Activated T-cell treated with anti-CD3 and anti-CD28 coated beads, Interleukin-2, amount 50 U/mL, for 24 hours (primary cell): ENCODE results near the gene BRF1.

Experiments
- DNase-seq: peaks from one replicate; pipeline ENCODE4 v3.0.0-alpha.2; 2020
- H3K27ac Mint-ChIP-seq: 2 replicates; pipeline ENCODE4 v1.8.0; 2020; ENCODE audit warnings: mild to moderate bottlenecking, mixed read lengths
- H3K27me3 Mint-ChIP-seq: 2 replicates; pipeline ENCODE4 v1.8.0; 2020; ENCODE audit warnings: mixed read lengths
- H3K36me3 Mint-ChIP-seq: 2 replicates; pipeline ENCODE4 v1.8.0; 2020; ENCODE audit warnings: low read depth, mixed read lengths
- H3K4me1 Mint-ChIP-seq: 2 replicates; pipeline ENCODE4 v1.8.0; 2020; ENCODE audit warnings: low read depth, mixed read lengths
- H3K4me3 Mint-ChIP-seq: 2 replicates; pipeline ENCODE4 v1.8.0; 2020; ENCODE audit warnings: mild to moderate bottlenecking, moderate library complexity, mixed read lengths
- H3K9me3 Mint-ChIP-seq: 2 replicates; pipeline ENCODE4 v1.8.0; 2020; ENCODE audit warnings: mixed read lengths

Gene BRF1

DNA sequence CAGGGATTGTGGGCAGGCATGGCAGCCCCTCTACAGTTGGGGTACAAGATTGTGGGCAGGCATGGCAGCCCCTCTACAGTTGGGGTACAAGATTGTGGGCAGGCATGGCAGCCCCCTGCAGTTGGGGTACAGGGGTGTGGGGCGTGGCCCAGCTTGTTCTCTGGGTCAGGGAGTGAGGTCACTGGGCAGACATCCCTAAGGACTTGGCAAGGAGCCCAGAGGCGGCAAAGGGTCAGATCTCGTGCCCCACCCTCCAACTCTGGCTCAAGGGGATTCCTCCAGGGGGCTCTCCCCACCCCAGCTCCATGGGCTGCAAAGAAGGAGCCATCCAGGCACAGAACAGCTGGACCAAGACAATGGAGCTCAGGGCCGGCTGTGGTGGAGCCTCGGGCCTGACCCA is 93.9 kb downstream of the BRF1 start:
- Mint-ChIP-seq H3K9me3 (no peaks in the 10 kb centered on the region), H3K4me1 (peaks cover 14% of the 10 kb centered on the region), H3K36me3 (peaks cover 10% of the 10 kb centered on the region), H3K27me3 (no peaks in the 10 kb centered on the region), H3K4me3 (no peak overlapping the region), H3K27ac (no peak overlapping the region)
- no peak for DNase-seq

DNA sequence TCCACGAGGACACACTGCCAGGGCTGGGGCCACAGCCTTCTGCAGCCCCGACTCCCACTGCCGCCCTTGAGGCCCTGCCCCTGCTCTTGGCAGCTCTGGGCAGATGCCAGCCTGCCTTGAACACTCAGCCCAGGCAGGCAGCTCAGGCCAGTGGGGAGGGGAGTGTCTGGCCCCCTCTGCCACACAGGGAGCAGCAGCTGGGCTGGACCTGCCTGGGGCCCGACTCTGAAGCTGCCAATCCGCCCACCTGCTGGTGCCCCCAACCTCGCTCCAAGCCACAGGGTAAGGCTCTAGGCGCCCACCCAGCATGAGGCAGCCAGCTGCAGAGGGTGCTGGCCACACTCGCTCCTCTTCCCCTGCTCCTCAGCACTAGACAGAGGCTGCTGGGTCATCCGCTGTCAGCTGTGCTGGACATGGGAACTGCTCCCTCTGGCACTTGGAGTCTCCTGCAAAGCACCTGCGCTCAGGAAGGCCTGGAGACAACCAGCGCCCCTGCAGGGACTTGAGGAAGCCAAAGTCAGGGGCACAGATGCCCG is 95.1 kb downstream of the BRF1 start:
- no peak for DNase-seq
- no peak overlapping the region for H3K27ac Mint-ChIP-seq
- no peak overlapping the region for H3K4me3 Mint-ChIP-seq
- peaks cover 9% of the 10 kb centered on the region for H3K36me3 Mint-ChIP-seq
- H3K9me3 Mint-ChIP-seq: no peaks in the 10 kb centered on the region
- peaks cover 18% of the 10 kb centered on the region for H3K4me1 Mint-ChIP-seq
- peaks cover 2% of the 10 kb centered on the region for H3K27me3 Mint-ChIP-seq

DNA sequence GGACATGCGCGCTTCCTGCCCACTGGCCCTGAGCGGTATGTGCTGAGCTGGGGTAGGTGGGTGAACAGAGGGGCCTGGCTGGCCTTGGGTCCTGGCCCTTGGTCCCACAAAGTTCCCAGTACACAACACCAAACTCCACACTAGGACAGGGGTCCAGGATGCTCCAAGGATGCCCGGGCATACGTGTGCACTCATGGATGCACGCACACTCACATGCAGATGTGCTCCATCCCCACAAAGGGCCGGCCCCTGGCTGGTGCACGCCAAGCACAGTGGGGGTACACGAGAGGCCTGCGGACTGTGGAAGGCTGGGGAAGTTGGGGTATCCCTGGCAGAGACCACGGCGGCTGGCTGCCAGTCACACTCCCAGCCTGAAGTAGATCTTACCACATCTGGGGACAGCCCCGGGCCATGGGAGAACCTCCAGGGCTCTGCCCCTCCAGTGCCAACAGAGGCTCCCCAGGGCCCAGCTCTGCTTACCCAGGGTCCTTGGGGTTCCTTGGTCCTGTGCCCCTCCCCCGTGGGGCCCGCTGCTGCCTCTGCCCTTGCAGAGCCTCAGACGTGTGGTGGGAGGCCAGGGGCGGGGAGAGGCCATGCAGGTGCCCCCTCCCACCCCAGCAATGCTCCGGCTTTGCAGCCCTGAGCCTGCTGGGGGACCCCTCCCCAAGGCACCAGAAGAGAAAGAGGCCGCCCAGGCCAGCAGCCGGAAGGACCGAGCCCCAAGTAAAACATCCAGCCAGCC is 95.7 kb downstream of the BRF1 start:
- DNase-seq: no peak
- Mint-ChIP-seq H3K27ac (no peak overlapping the region), H3K27me3 (peaks cover 8% of the 10 kb centered on the region), H3K4me3 (no peak overlapping the region), H3K9me3 (no peaks in the 10 kb centered on the region), H3K4me1 (peaks cover 18% of the 10 kb centered on the region), H3K36me3 (peaks cover 4% of the 10 kb centered on the region)

DNA sequence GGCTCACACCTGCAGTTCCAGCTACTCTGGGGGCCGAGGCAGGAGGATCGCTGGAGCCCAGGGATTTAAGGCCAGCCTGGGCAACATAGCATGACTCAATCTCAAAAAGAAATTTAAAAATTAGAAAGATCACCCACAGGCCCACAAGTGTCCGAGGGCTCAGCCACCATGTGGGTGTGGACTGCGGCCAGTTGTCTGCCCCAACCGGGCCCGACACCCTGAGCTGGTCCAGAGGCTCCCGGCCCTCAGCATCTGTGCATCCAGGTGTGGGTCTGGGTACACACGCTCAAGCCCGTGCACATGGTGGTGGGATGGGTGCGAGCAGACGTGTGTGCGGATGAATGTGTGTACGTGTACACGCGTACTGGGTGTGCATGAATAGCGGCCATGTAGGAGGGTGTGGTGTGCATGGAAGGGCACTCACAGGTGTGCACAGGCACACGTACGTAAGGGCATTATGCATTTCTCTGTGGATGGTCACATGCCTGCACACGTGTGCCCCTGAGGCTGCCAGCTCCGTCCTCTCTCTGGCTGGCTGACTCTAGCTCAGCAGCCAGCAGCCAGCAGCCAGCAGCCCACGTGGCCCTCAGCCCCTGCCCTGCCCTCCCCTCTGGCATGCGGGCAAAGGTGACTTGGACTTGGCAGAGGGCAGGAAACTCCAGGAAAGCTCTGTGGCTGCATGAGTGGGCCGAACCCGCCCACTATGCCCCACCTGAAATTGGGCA is 96.4 kb downstream of the BRF1 start:
- H3K4me3 Mint-ChIP-seq: no peak overlapping the region
- no peaks in the 10 kb centered on the region for H3K9me3 Mint-ChIP-seq
- H3K4me1 Mint-ChIP-seq: peaks cover 18% of the 10 kb centered on the region
- H3K36me3 Mint-ChIP-seq: no peaks in the 10 kb centered on the region
- H3K27ac Mint-ChIP-seq: no peak overlapping the region
- H3K27me3 Mint-ChIP-seq: peaks cover 15% of the 10 kb centered on the region
- DNase-seq: no peak

DNA sequence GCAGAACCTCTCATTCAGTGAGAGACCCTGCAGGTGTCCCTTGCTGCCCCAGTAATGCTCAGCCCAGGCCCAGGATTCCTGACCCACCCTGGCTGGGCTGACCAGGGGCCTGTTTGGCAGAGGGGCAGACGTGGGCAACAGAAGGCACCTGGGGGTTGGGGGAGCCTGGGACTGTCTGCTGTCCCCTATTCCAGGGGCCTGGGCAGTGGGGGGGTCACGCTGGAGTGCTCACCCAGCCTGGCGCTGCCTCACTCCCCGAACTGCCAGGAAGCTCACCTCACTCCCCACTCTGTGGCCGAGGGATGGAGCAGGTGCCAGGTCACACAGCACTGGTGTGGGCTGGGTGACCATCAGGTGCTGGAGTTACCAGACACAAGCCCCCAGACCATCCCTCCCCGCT is 97.1 kb downstream of the BRF1 start:
- peaks cover 18% of the 10 kb centered on the region for H3K4me1 Mint-ChIP-seq
- H3K9me3 Mint-ChIP-seq: no peaks in the 10 kb centered on the region
- no peak overlapping the region for H3K4me3 Mint-ChIP-seq
- H3K36me3 Mint-ChIP-seq: no peaks in the 10 kb centered on the region
- H3K27ac Mint-ChIP-seq: no peak overlapping the region
- DNase-seq: no peak
- peaks cover 20% of the 10 kb centered on the region for H3K27me3 Mint-ChIP-seq

DNA sequence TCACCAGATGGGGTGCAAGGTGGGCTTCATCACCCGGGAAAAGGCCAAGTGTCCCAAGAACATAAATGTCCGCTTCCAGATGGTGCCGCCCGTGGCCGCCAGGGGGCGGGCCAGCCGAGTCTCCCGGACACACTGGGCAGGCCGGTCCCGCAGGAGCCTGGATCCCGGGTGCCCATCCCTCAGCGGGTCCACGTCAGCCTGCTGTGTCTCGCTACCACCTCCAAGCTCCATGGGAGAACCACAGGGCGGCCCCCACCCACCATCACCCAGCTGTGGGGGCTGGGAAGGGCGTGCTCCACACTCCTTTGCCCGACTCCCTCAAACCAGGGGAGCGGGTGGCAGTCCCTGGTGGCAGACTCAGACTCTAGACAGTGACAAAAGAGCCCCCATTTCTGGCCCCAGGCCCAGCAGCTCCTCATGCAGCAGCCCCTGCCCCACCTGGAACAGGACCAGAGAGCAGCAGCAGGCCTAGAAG is 97.7 kb downstream of the BRF1 start:
- Mint-ChIP-seq H3K9me3 (no peaks in the 10 kb centered on the region), H3K4me1 (peaks cover 18% of the 10 kb centered on the region), H3K4me3 (no peak overlapping the region), H3K27me3 (peaks cover 26% of the 10 kb centered on the region), H3K36me3 (no peaks in the 10 kb centered on the region), H3K27ac (no peak overlapping the region)
- DNase-seq: peak; percentile 79

DNA sequence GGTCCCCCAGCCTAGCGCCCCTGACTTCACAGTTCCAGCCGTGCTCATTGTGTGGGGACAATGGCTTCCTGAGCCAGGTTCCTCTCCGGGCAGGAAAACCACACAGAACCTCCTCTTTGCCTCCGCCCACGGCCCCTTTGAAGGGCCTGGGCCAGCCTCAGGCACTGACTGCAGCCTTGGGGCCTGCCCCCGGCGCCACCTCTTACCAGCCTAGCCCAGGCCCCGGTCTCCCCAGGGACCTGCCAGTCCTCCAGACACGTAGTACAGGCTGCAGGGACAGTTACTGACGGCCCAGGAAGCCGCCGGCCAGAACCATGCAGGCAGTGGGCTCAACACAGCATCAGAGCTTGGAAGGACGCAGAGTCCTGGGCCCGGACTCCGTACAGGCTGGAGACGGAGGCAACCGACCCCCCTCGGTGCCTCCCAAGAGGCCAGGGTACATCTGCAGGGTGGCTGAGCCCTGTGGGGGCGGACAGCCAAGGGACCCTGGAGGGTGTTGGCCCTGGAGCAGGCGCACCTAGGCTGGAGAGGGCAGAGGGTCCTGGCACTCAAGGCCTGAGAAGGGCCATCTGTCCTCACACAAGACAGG is 98.8 kb downstream of the BRF1 start:
- Mint-ChIP-seq H3K4me1 (peaks cover 21% of the 10 kb centered on the region), H3K9me3 (no peaks in the 10 kb centered on the region), H3K4me3 (no peak overlapping the region), H3K27me3 (peaks cover 36% of the 10 kb centered on the region), H3K27ac (peak overlapping the region; percentile 40), H3K36me3 (no peaks in the 10 kb centered on the region)
- peak; percentile 54 for DNase-seq

DNA sequence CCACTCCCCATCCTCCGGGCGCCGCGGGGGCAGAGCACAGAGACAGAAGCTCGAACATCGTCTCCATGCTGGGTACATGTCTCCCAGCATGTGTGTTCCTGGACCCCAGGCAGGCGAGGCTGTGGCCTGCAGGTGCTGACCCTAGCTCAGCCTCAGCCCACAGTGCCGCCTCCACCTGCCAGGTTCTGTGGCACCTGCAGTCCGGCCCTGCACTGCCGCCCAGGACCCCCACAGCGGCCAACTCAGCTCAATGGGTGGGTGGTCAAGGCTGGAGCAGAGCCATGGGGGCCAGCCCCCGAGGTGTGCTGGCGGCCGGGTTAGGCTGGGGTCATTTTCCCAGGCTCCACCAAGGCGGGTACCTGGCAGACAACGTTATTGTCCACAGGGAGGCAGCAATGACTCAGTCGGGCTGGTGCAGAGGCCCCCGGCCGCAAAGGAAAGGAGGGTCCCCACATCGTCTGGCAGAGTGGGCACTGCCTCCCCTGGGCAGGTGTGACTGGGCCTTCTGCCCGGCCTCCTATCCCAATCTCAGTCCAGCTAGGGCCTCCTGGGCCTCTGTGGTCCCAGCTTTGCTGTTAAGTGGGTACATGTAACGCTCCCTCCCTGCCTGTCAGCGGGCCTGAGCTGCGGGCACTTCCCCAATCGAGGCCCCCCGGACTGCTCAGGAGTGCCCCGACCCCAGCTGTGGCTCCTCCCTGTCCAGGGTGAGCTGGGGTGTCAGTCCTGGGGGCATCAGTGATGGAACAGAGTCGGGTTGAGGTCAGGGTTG is 99.5 kb downstream of the BRF1 start:
- no peak for DNase-seq
- Mint-ChIP-seq H3K9me3 (no peaks in the 10 kb centered on the region), H3K27ac (peak overlapping the region; percentile 40), H3K4me3 (no peak overlapping the region), H3K27me3 (peaks cover 36% of the 10 kb centered on the region), H3K4me1 (peaks cover 21% of the 10 kb centered on the region), H3K36me3 (no peaks in the 10 kb centered on the region)

DNA sequence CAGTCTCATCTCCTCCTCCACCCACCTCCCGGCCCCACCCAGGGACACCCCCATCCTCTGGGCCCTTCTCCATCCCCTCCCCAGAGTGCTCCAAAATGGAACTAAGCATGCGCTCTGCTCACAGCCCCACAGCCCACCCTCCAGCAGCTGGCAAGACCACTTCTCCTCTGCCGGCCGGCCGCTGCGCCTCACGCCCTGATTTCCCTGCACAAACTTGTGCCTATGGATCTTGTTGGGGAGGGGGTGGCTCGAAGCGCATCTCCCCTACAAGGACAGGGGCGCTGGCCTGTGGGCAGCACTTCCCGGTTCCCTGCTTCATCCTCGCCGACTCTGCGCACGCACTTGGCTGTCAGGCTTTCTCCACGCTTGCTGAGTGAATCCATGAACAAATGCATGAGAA is 100.2 kb downstream of the BRF1 start:
- H3K4me1 Mint-ChIP-seq: peaks cover 27% of the 10 kb centered on the region
- H3K36me3 Mint-ChIP-seq: no peaks in the 10 kb centered on the region
- H3K4me3 Mint-ChIP-seq: no peak overlapping the region
- no peaks in the 10 kb centered on the region for H3K9me3 Mint-ChIP-seq
- peaks cover 42% of the 10 kb centered on the region for H3K27me3 Mint-ChIP-seq
- no peak for DNase-seq
- no peak overlapping the region for H3K27ac Mint-ChIP-seq

DNA sequence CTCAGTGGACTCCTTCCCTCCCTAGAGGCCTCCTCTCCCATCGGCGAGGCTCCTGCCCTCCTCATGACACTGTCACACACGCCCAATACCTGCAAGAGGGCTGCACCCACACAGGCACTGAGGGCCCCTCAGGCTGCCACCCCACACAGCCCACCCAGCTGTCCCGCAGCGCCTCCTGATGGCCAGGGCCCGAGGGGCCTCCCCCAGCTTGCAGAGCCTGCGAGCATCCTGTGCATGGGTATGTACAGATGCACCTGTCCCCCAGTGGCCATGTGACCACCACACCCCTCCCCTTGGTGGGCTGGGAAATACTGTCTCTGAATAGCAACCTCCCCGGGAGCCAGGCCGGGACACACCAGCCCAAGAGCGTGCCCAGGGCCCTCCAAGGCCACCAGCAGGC is 100.7 kb downstream of the BRF1 start:
- DNase-seq: no peak
- Mint-ChIP-seq H3K4me1 (peaks cover 31% of the 10 kb centered on the region), H3K9me3 (no peaks in the 10 kb centered on the region), H3K4me3 (no peak overlapping the region), H3K27me3 (peaks cover 46% of the 10 kb centered on the region), H3K36me3 (no peaks in the 10 kb centered on the region), H3K27ac (no peak overlapping the region)

DNA sequence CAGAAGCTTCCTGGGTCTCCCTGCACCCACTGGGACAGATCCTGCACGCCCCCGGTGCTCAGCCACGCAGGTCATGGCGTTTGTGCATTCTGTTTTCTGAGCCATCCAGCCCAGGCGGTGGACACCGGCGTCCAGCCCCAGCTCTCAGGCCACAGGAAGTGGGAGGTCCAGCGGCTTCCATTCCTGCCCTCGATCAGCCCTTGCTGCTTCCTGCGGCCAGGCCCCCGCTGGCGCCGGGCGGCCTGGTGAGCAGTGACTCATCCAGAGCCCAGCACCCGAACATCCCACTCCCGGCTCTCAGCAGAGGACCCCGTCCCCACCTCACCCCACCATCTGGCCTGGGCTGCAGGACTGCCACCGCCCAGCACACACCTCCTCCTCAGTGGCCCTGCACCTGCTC is 101.7 kb downstream of the BRF1 start:
- Mint-ChIP-seq H3K36me3 (no peaks in the 10 kb centered on the region), H3K27ac (no peak overlapping the region), H3K27me3 (peaks cover 54% of the 10 kb centered on the region), H3K4me1 (peaks cover 32% of the 10 kb centered on the region), H3K4me3 (no peak overlapping the region), H3K9me3 (no peaks in the 10 kb centered on the region)
- DNase-seq: no peak

DNA sequence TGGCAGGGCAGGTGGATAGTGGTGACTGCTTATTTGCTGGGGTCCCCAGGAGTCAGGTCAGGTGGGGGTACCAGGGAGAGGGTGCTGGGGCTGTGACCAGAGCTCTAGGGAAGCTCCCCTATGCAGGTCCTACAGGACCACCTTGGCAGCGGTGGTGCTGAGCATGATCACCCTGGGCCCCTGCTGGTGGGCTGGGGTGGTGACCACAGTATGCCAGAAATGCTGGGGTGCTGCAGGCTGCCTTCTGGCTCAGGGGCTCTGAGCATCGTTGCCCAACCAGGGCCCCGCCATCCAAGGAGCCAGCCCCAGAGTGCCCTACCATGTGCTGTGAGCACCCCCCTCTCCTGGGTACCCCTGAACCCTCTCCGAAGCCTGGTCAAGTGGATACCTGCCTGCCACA is 102.2 kb downstream of the BRF1 start:
- Mint-ChIP-seq H3K9me3 (no peaks in the 10 kb centered on the region), H3K27me3 (peaks cover 58% of the 10 kb centered on the region), H3K36me3 (no peaks in the 10 kb centered on the region), H3K4me3 (no peak overlapping the region), H3K27ac (no peak overlapping the region), H3K4me1 (peaks cover 37% of the 10 kb centered on the region)
- no peak for DNase-seq

DNA sequence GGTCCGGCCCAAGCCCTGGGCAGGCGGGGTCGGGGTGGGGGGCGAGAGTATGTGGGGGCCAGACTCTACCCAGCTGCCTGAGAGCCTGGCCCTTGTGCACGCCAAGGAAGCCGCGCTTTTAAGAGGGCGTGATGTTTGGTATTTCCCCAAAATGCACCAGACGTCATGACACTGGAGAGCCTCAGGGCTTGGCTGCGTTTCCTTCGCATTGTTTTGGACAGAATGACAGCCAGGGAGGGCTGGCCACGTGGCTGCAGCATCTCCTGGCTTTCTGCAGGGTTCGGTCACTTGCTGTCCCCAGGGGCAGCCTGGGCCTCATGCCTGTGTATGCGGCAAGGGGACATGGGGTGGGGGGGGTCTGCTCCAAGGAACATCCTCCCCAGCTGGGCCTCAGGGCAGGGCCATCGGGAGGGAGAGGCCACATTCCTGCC is 103.6 kb downstream of the BRF1 start:
- Mint-ChIP-seq H3K9me3 (no peaks in the 10 kb centered on the region), H3K27ac (no peak overlapping the region), H3K4me1 (peaks cover 43% of the 10 kb centered on the region), H3K4me3 (no peak overlapping the region), H3K27me3 (peaks cover 58% of the 10 kb centered on the region), H3K36me3 (no peaks in the 10 kb centered on the region)
- no peak for DNase-seq

DNA sequence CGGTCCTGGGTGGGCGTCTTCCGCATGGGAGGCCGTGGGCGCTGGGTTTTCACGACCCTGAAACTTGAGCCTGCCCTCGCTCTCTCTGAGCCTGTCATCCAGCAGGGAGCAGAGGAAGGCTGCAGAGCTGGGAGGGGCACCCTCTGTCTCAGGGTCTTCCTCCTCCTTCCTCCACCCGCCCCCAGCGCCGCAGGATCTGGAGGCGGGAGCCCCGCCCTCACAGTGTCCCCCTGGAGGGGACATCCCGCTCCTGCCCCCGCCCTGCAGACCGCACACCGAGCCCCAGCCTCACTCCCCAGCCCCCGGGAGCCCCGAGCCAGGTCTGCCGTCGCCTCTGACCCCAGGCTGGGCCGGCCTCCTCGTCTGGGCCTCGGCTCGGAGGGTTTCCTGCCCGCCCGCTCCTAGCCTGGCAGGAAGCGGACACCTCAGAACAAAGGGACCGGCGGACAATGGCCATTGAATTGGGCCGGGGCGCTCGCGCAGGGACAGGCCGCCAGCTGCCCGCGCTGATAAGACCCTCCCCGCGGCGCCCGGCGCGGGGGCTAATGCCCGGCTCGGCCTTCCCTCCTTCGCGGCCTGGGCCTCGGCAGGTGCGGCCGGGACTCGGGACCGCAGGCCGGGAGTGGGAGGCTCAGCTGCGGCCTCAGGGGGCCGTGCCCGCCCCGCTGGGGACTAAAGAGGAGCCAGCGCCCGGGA is 104.4 kb downstream of the BRF1 start:
- no peaks in the 10 kb centered on the region for H3K36me3 Mint-ChIP-seq
- peaks cover 56% of the 10 kb centered on the region for H3K27me3 Mint-ChIP-seq
- H3K4me1 Mint-ChIP-seq: peaks cover 36% of the 10 kb centered on the region
- no peak overlapping the region for H3K27ac Mint-ChIP-seq
- no peaks in the 10 kb centered on the region for H3K9me3 Mint-ChIP-seq
- H3K4me3 Mint-ChIP-seq: no peak overlapping the region
- no peak for DNase-seq
